ENCODE results near the gene PLEKHB2. TPM values are rescaled to one million over a fixed set of nuclear protein-coding genes. Genes with fewer than 3 reads are reported as not detected.

PLEKHB2 gene
- total RNA-seq, 1 experiment from 2014 or later, result 55.9 TPM

GRCh38 chr2:131081190-131081589, 23.9 kb upstream of the PLEKHB2 start:
- no peak overlapping the region for H3K18ac ChIP-seq (ENCODE audit: insufficient read length, low read depth, low read length)
- no peaks in the 10 kb centered on the region for H3K23me2 ChIP-seq (ENCODE audit: insufficient read length, low read depth, low read length, poor library complexity, severe bottlenecking)
- H2BK12ac ChIP-seq (ENCODE audit: insufficient read length, low read depth, low read length), result no peak overlapping the region
- H3K79me2 ChIP-seq (ENCODE audit: insufficient read depth, low read length), result peaks cover 30% of the 10 kb centered on the region
- H2BK120ac ChIP-seq (ENCODE audit: low read depth, low read length, poor library complexity, severe bottlenecking), result no peak overlapping the region
- no peak overlapping the region for H4K91ac ChIP-seq (ENCODE audit: insufficient read length, low read depth, low read length)
- no peak overlapping the region for H2AFZ ChIP-seq (ENCODE audit: low read length)
- no peak overlapping the region for H3K4me3 Mint-ChIP-seq
- H2BK5ac ChIP-seq (ENCODE audit: insufficient read length, low read length), result no peak overlapping the region
- H3K36me3 Mint-ChIP-seq (ENCODE audit: insufficient read depth in 1 of 3, low read depth in 3 of 3), result peaks cover 58 to 80% (median 75%) of the 10 kb centered on the region in 3 experiments
- no peak overlapping the region for H4K5ac ChIP-seq (ENCODE audit: insufficient read length, low read depth, low read length)
- H3K27me3 Mint-ChIP-seq (ENCODE audit: low read depth), result no peaks in the 10 kb centered on the region; the same call in 1 of the 2 replicates
- no peak overlapping the region for H4K8ac ChIP-seq (replicated peaks; ENCODE audit: insufficient read length, low read depth, low read length)
- H3K56ac ChIP-seq (ENCODE audit: insufficient read length, low read depth, low read length), result no peak overlapping the region
- H3K4me1 ChIP-seq (ENCODE audit: insufficient read depth, low read length), result no peaks in the 10 kb centered on the region
- no peak overlapping the region for H2AK5ac ChIP-seq (ENCODE audit: insufficient read length, low read length)
- no peak for DNase-seq
- H3T11ph ChIP-seq (ENCODE audit: low read length), result no peak overlapping the region
- H3K9me3 Mint-ChIP-seq, result no peaks in the 10 kb centered on the region
- no peak overlapping the region for H3K23ac ChIP-seq (ENCODE audit: insufficient read length, low read depth, low read length)
- H4K20me1 ChIP-seq (ENCODE audit: control insufficient read depth, insufficient read depth, insufficient read length), result no peaks in the 10 kb centered on the region
- H3K9ac ChIP-seq (ENCODE audit: extremely low read depth, insufficient read length, low read length), result no peak overlapping the region
- H3K4me1 Mint-ChIP-seq, result peaks cover 19% of the 10 kb centered on the region in 2 experiments
- no peak overlapping the region for H3K4ac ChIP-seq (ENCODE audit: low read depth, low read length)
- H2BK20ac ChIP-seq (ENCODE audit: low read depth, low read length, poor library complexity, severe bottlenecking), result no peak overlapping the region
- TF ChIP-seq CTCF (conservative IDR thresholded peaks at IDR 0.05), result no peak
- peaks cover 10% of the 10 kb centered on the region for H3K79me1 ChIP-seq (ENCODE audit: insufficient read depth, low read depth, low read length, poor library complexity, severe bottlenecking)
- peak overlapping the region in 1 of 3 experiments; percentile 85; a peak in 2 of 7 replicates for H3K27ac Mint-ChIP-seq
- WGBS (ENCODE audit: extremely low coverage, insufficient read length, low lambda C conversion rate), result no CpG with 5 or more reads among the region's 4 CpGs
- H3K27ac ChIP-seq (ENCODE audit: insufficient read length, low read depth, low read length), result no peak overlapping the region
- H3K4me2 ChIP-seq (ENCODE audit: insufficient read depth, insufficient read length, low read length), result no peak overlapping the region
- no peaks in the 10 kb centered on the region for H3K9me3 ChIP-seq (ENCODE audit: control insufficient read depth, low read depth, low read length)
- H3K27me3 ChIP-seq (ENCODE audit: insufficient read depth, low read length), result no peaks in the 10 kb centered on the region
- no peak overlapping the region for H3K14ac ChIP-seq (ENCODE audit: insufficient read depth, low read length)
- no peak overlapping the region for H2BK15ac ChIP-seq (ENCODE audit: low read depth, low read length)
